ENCODE measurements around the gene ADAMTSL3.
"Not testable (repeated sequence)": the region's sequence is repeated elsewhere in the genome, so short reads cannot be mapped to it uniquely, and the experiment has no call there.

Gene ADAMTSL3

GRCh38 chr15:83753872-83754493 lies 100.1 kb downstream of the ADAMTSL3 start:
- no peak for DNase-seq (ENCODE audit: low read depth)

GRCh38 chr15:83757291-83757690 lies 103.4 kb downstream of the ADAMTSL3 start:
- DNase-seq (ENCODE audit: low read depth), result not testable (repeated sequence)

- DNase-seq (ENCODE audit: low read depth), result no peak
Measured at GRCh38 chr15:83762367-83762766, 108.4 kb downstream of the ADAMTSL3 start.

- DNase-seq (ENCODE audit: low read depth), result no peak
Measured at GRCh38 chr15:83764201-83764838, 110.4 kb downstream of the ADAMTSL3 start.

GRCh38 chr15:83766339-83766738 lies 112.4 kb downstream of the ADAMTSL3 start:
- no peak for DNase-seq (ENCODE audit: low read depth)

- DNase-seq (ENCODE audit: low read depth), result no peak
Measured at GRCh38 chr15:83767741-83768140, 113.8 kb downstream of the ADAMTSL3 start.

GRCh38 chr15:83769411-83769999 lies 115.6 kb downstream of the ADAMTSL3 start:
- no peak for DNase-seq (ENCODE audit: low read depth)

GRCh38 chr15:83775738-83776137 lies 121.8 kb downstream of the ADAMTSL3 start:
- no peak for DNase-seq (ENCODE audit: low read depth)

- DNase-seq (ENCODE audit: low read depth), result no peak
Measured at GRCh38 chr15:83776986-83777385, 123.1 kb downstream of the ADAMTSL3 start.

GRCh38 chr15:83783227-83783626 lies 129.3 kb downstream of the ADAMTSL3 start:
- no peak for DNase-seq (ENCODE audit: low read depth)

GRCh38 chr15:83784975-83785374 lies 131.1 kb downstream of the ADAMTSL3 start:
- no peak for DNase-seq (ENCODE audit: low read depth)

GRCh38 chr15:83786336-83786735 lies 132.4 kb downstream of the ADAMTSL3 start:
- DNase-seq (ENCODE audit: low read depth), result no peak

GRCh38 chr15:83793069-83793468 lies 139.1 kb downstream of the ADAMTSL3 start:
- no peak for DNase-seq (ENCODE audit: low read depth)

GRCh38 chr15:83794209-83794608 lies 140.3 kb downstream of the ADAMTSL3 start:
- DNase-seq (ENCODE audit: low read depth), result no peak

- no peak for DNase-seq (ENCODE audit: low read depth)
Measured at GRCh38 chr15:83809345-83809744, 155.4 kb downstream of the ADAMTSL3 start.

- no peak for DNase-seq (ENCODE audit: low read depth)
Measured at GRCh38 chr15:83810110-83810509, 156.2 kb downstream of the ADAMTSL3 start.

- no peak for DNase-seq (ENCODE audit: low read depth)
Measured at GRCh38 chr15:83813682-83814081, 159.8 kb downstream of the ADAMTSL3 start.

- DNase-seq (ENCODE audit: low read depth), result no peak
Measured at GRCh38 chr15:83815506-83815905, 161.6 kb downstream of the ADAMTSL3 start.

GRCh38 chr15:83816124-83816883 lies 162.4 kb downstream of the ADAMTSL3 start:
- no peak for DNase-seq (ENCODE audit: low read depth)

GRCh38 chr15:83818591-83818990 lies 164.7 kb downstream of the ADAMTSL3 start:
- no peak for DNase-seq (ENCODE audit: low read depth)

- DNase-seq (ENCODE audit: low read depth), result no peak
Measured at GRCh38 chr15:83830381-83830780, 176.5 kb downstream of the ADAMTSL3 start.

- no peak for DNase-seq (ENCODE audit: low read depth)
Measured at GRCh38 chr15:83833569-83833968, 179.6 kb downstream of the ADAMTSL3 start.

- DNase-seq (ENCODE audit: low read depth), result no peak
Measured at GRCh38 chr15:83835479-83835878, 181.6 kb downstream of the ADAMTSL3 start.

Measured in activated T-helper 9 cell treated with anti-CD3 and anti-CD28 coated beads, Interleukin-2, amount 50 U/mL, for 16 hours (primary cell).